AG10803 (cell line): ENCODE results near the gene APBA2.
A peak's percentile ranks its signal among the peaks of the same experiment; 100 is the strongest.
"Not testable (repeated sequence)": the region's sequence is repeated elsewhere in the genome, so short reads cannot be mapped to it uniquely, and the experiment has no call there.

ENCODE experiments used
- DNase-seq: peaks from one replicate; pipeline ENCODE4 v3.0.0; 2010; ENCODE audit warnings: low read depth
- H3K4me3 ChIP-seq: 2 replicates; pipeline ENCODE4 v1.5.1; 2011; ENCODE audit warnings: mild to moderate bottlenecking, low read length, control low read depth
- TF ChIP-seq, protein P1 (sequence below): conservative IDR thresholded peaks from 2 replicates; pipeline ENCODE4 v1.5.1; 2011; ENCODE audit warnings: mild to moderate bottlenecking, low read length, control low read depth, inconsistent platforms

Gene APBA2

DNA sequence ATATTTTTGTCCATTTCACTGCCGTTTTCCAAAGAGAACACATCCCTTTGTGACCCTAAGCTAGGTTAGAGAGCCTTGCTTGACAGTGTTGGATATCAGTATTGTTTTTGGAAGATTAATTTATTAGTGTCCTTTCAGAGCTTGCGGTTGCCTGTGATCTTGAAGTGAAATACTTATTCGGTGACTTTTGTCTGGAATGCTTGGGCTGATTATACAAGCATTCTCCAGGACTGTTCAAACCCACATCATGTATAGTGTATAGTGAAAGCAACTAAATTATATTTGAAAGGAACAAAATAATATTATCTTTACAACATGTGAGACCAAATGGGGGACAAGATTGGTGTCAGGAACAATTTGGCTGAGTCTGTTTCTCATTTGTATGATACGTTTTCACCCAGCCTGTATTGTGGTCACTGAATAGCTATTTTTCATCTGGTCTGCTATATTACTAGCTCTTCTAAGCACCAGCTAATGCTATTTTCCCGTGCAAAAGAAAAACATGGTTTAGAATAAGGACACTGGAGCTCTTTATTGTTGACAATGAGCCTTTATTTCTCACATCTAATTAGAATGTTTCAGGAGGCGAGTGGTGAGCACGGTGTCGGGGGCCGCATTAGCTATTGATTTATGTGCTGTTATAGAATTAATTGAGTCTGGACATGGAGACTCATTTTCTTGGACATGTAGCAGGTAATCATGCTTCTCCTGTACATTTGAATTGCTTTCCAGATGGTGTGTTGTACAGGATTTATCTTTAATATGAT lies 158.1 kb downstream of the APBA2 start:
- no peak for DNase-seq
- TF ChIP-seq, protein P1, sequence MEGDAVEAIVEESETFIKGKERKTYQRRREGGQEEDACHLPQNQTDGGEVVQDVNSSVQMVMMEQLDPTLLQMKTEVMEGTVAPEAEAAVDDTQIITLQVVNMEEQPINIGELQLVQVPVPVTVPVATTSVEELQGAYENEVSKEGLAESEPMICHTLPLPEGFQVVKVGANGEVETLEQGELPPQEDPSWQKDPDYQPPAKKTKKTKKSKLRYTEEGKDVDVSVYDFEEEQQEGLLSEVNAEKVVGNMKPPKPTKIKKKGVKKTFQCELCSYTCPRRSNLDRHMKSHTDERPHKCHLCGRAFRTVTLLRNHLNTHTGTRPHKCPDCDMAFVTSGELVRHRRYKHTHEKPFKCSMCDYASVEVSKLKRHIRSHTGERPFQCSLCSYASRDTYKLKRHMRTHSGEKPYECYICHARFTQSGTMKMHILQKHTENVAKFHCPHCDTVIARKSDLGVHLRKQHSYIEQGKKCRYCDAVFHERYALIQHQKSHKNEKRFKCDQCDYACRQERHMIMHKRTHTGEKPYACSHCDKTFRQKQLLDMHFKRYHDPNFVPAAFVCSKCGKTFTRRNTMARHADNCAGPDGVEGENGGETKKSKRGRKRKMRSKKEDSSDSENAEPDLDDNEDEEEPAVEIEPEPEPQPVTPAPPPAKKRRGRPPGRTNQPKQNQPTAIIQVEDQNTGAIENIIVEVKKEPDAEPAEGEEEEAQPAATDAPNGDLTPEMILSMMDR, result no peak
- no peak overlapping the region for H3K4me3 ChIP-seq

DNA sequence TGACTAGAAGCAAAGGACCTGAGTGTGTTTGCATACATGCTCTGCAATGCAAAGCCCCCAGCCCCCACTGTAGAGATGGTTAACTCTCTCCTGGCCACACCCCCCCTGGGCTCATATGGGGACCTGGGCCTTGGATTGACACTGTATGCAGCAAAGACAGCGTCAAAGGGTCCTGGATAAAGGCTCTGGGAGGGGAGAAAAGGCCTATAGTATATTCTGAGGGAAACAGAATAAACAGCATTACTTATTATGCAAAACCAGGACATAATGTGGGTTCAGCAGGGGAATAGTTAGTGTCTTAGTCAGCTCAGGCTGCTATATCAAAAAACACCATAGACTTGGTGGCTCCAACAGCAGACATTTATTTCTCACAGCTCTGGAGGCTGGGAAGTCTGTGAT lies 158.7 kb downstream of the APBA2 start:
- DNase-seq, result no peak
- no peak overlapping the region for H3K4me3 ChIP-seq
- TF ChIP-seq, protein P1, result no peak

DNA sequence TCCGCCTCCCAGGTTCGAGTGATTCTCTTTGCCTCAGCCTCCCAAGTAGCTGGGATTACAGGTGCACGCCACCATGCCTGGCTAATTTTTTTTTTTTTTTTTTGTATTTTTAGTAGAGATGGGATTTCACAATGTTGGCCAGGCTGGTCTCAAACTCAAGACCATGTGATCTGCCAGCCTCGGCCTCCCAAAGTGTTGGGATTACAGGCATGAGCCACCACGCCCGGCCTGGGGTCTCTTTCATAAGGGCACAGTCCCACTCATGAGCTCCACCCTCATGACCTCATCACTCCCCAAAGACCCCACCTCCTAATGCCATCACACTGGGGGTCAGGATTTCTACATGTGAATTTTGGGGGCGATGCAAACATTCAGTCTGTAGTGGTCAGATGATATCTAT lies 159.4 kb downstream of the APBA2 start:
- H3K4me3 ChIP-seq, DNase-seq: not testable (repeated sequence)

DNA sequence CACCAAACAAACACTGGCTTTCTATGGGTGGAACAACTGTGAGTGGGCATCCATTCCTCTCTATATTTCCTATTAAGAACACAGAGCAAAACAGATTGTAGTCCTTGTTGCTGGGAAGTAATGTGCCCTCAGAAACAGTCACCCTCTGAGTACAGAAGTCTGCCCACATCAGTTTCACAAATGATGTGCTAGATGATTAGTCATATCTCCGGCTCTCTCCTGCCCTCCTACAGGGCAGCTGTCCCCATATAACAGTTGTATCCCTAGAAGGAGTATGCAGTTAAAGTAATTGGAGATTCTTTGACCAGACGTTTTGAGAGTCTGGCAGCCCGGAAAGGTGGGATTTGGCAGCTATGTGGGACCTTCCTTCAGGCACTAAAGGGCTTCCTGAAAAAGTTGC lies 159.9 kb downstream of the APBA2 start:
- H3K4me3 ChIP-seq, result no peak overlapping the region
- TF ChIP-seq, protein P1, result no peak
- peak; percentile 9 for DNase-seq

DNA sequence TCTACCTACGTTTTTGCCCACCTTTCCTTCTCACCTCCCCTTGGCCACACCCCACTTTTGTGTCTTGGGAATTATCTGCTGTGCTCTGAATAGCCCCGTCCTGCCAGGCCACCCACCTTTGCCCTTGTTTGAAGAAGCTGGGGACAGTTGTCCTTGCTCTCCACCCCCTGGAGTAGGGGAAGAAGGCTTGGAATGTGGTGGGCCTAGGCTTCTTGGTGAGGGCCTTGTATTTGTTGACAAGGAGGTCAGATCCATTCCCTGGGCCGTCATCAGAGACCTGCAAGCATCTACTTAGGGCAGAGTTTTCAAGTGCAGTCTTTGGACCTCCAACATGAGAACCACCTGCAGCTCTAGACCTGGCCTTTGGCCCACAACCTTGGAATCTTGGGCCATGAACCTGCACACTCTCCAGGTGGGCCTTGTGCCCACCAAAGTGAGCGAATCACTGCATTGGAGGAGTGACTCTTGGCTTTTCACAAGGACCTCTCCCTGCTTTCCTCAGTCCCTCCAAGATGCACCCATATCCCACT lies 160.6 kb downstream of the APBA2 start:
- no peak for DNase-seq
- no peak overlapping the region for H3K4me3 ChIP-seq
- TF ChIP-seq, protein P1, result no peak

DNA sequence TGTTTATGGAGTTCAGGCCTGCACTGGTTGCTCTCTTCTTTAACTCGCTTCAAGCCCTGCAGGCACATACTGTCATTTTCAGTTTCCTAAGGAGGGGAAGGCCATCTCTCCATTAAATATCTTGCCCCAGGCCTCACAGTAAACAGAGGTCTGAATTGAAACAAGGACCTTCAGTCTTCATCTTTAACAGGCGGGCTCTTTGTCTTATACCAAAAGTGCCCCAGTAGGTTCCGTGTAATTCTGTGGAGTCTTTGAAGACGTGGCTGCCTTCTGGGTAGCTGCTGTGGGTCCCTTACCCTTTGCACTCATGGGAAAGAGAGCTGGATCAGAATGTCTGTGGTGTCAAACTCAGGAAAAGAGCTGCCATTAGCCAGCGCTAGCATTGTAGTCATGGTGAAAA lies 161.2 kb downstream of the APBA2 start:
- H3K4me3 ChIP-seq, result no peak overlapping the region

DNA sequence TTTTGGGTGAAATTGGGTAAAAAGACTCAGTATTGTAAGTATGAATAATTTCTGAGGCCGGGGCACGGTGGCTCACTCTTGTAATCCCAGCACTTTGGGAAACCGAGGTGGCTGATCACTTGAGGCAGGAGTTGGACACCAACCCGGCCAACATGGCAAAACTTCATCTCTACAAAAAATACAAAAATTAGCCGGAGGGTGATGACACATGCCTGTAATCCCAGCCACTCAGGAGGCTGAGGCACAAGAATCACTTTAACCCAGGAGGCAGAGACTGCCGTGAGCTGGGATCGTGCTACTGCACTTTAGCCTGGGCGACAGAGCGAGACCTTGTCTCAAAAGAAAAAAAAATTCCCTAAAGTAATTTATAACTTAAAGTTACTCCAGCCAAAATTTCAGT lies 162.2 kb downstream of the APBA2 start:
- H3K4me3 ChIP-seq, result no peak overlapping the region
- DNase-seq, result no peak
- TF ChIP-seq, protein P1, result no peak

More for the DNA sequence above, 161.2 kb downstream of the APBA2 start:
- no peak for DNase-seq
- TF ChIP-seq, protein P1, result no peak

DNA sequence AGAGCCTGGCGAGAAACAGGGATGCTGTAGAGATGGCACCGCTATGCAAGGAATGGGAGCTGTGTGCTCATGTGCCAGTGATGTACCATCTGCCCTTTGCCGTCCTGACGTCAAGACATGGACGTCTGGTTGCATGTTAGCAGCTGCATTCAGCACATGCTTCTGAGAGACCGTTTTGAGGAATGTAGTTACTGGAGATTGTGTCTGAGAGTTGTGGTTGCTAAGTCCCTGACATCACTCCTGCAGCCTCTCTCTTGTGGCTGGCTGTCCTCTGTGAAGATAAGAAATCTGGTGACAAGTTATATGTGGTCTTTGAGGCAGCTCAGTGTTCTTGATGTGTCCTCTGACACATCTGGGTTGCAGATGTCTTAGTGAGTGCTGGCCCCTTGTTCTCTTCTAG lies 165.1 kb downstream of the APBA2 start:
- no peak overlapping the region for H3K4me3 ChIP-seq
- TF ChIP-seq, protein P1, result no peak
- DNase-seq, result peak; percentile 34
